ENCODE data around the gene OR2D2.

DNA sequence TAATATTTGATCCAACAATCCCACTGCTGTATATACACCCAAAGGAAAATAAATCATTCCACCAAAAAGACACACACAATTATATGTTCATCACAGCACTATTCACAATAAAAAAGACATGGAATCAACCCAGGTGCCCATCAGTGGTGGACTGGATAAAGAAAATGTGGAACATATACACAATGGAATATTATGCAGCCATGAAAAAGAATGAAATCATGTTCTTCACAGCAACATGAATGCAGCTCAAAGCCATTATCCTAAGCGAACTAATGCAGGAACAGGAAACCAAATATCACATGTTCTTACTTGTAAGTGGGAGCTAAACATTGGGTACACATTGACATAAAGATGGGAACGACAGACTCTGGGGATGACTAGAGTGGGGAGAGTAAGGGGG, 27.4 kb upstream of the OR2D2 start:
- TF ChIP-seq, protein P1, sequence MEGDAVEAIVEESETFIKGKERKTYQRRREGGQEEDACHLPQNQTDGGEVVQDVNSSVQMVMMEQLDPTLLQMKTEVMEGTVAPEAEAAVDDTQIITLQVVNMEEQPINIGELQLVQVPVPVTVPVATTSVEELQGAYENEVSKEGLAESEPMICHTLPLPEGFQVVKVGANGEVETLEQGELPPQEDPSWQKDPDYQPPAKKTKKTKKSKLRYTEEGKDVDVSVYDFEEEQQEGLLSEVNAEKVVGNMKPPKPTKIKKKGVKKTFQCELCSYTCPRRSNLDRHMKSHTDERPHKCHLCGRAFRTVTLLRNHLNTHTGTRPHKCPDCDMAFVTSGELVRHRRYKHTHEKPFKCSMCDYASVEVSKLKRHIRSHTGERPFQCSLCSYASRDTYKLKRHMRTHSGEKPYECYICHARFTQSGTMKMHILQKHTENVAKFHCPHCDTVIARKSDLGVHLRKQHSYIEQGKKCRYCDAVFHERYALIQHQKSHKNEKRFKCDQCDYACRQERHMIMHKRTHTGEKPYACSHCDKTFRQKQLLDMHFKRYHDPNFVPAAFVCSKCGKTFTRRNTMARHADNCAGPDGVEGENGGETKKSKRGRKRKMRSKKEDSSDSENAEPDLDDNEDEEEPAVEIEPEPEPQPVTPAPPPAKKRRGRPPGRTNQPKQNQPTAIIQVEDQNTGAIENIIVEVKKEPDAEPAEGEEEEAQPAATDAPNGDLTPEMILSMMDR (IDR thresholded peaks at IDR 0.05) = no peak
- TF ChIP-seq POLR2A (IDR thresholded peaks at IDR 0.05) = no peak

All from right lobe of liver (tissue), 4 donors.